K562 (cell line): ENCODE data around the gene DCAF6. TPM values are rescaled to one million over a fixed set of nuclear protein-coding genes. Genes with fewer than 3 reads are reported as not detected.

ENCODE experiments used
- ATAC-seq: fragments of 200-7000 bp; cut with Tn5 transposase; 3 replicates; pipeline ENCODE4 v1.9.1; 2020; ENCODE audit warnings: moderate library complexity
- BruUV-seq: library from RNA; stranded (reverse); fragments of 400-500 nt; replicated peaks from 2 replicates; lab custom pipeline; 2021; lab: Mats Ljungman, UMichigan
- CTCF ChIA-PET: fragments of 300-600 bp; formaldehyde crosslinking; extraction: SDS; loops from one replicate; lab custom pipeline; 2021; ENCODE audit warnings: low intra/inter-chr PET ratio; lab: Yijun Ruan, JAX
- POLR2A ChIA-PET: fragments of 300-600, 350-650 bp; sonication (Branson Sonifier 250); formaldehyde crosslinking; extraction: SDS; loops from one replicate; lab custom pipeline; 2021; ENCODE audit warnings: antibody characterized with exemption, inconsistent platforms; lab: Yijun Ruan, JAX
- DNase-seq, 4 experiments: peaks; one replicate each; pipeline versions ENCODE4 v3.0.0 to v3.0.0-alpha.2; 2011 to 2018; ENCODE audit warnings: low spot score in 3 of 4, mixed read lengths in 3 of 4; ENCODE audit errors: extremely low read depth in 1 of 4
- FAIRE-seq: peaks from 2 replicates; lab custom pipeline; 2011; peaks lifted over from hg19 to GRCh38; lab: Jason Lieb, UNC
- H2AFZ ChIP-seq: 2 replicates; pipeline ENCODE4 v1.6.0; 2011; ENCODE audit warnings: low read depth, low read length, control low read depth, inconsistent platforms
- H3K27ac ChIP-seq: fragments of 200-600 bp; 3 replicates; pipeline ENCODE4 v1.8.0; 2011; ENCODE audit warnings: low read depth, mild to moderate bottlenecking, control low read depth, inconsistent platforms, low read length, moderate library complexity, mixed read lengths; ENCODE audit errors: extremely low read depth
- H3K27me3 ChIP-seq, 2 experiments: fragments of 300-600 bp in 1 of 2; 2 replicates in 1 of 2; 3 replicates in 1 of 2; pipeline versions ENCODE4 v1.6.0 to v1.8.0; 2011; ENCODE audit warnings: inconsistent platforms in 2 of 2, low read length in 2 of 2, mild to moderate bottlenecking in 1 of 2, mixed read lengths in 1 of 2, moderate library complexity in 1 of 2; ENCODE audit not compliant: control insufficient read depth in 2 of 2, insufficient read depth in 2 of 2
- H3K36me3 ChIP-seq: fragments of 300-600 bp; 3 replicates; pipeline ENCODE4 v1.8.0; 2011; ENCODE audit warnings: mild to moderate bottlenecking, low read length, inconsistent platforms; ENCODE audit not compliant: control insufficient read depth, insufficient read depth
- H3K4me1 ChIP-seq, 2 experiments: fragments of 200-600 bp in 1 of 2; replicated peaks in 1 of 2; 2 replicates in 1 of 2; 3 replicates in 1 of 2; pipeline versions ENCODE4 v1.5.1 to v1.8.0; 2011; ENCODE audit warnings: inconsistent platforms in 2 of 2, low read length in 2 of 2, mild to moderate bottlenecking in 1 of 2, mixed read lengths in 1 of 2, moderate library complexity in 1 of 2; ENCODE audit not compliant: control insufficient read depth in 2 of 2, insufficient read depth in 2 of 2
- H3K4me2 ChIP-seq: 2 replicates; pipeline ENCODE4 v1.6.1; 2011; ENCODE audit warnings: low read length, control low read depth, inconsistent platforms, mixed read lengths; ENCODE audit not compliant: insufficient read depth
- H3K4me3 ChIP-seq: fragments of 200-600 bp; sonication (generic), shearing (Covaris generic); 2 replicates; pipeline ENCODE4 v1.5.1; 2016; ENCODE audit warnings: control low read depth, inconsistent platforms
- H3K79me2 ChIP-seq: fragments of 200-600 bp; 3 replicates; pipeline ENCODE4 v1.8.0; 2011; ENCODE audit warnings: low read length, inconsistent platforms; ENCODE audit not compliant: control insufficient read depth, insufficient read depth
- H3K9ac ChIP-seq, 2 experiments: 2 replicates each; pipeline versions ENCODE4 v1.6.0 to v1.6.1; 2011; ENCODE audit warnings: low read depth in 2 of 2, low read length in 2 of 2, control low read depth in 1 of 2, inconsistent platforms in 1 of 2, mild to moderate bottlenecking in 1 of 2, mixed read lengths in 1 of 2; ENCODE audit not compliant: insufficient read depth in 1 of 2
- H3K9me1 ChIP-seq: one replicate; pipeline ENCODE4 v1.6.0; 2011; ENCODE audit warnings: inconsistent platforms, mild to moderate bottlenecking, low read length, moderate library complexity; ENCODE audit not compliant: control insufficient read depth, insufficient read depth
- H3K9me3 ChIP-seq: replicated peaks from 2 replicates; pipeline ENCODE4 v1.5.1; 2011; ENCODE audit warnings: low read depth, low read length, inconsistent platforms; ENCODE audit not compliant: control insufficient read depth, insufficient read depth
- H4K20me1 ChIP-seq: replicated peaks from 2 replicates; pipeline ENCODE4 v1.6.1; 2011; ENCODE audit warnings: low read length, inconsistent platforms, mixed read lengths; ENCODE audit not compliant: control insufficient read depth, insufficient read depth
- ARHGAP35 ChIP-seq: fragments of 450-650 bp; IDR thresholded peaks from 2 replicates; pipeline ENCODE4 v1.6.1; 2018; ENCODE audit not compliant: partially characterized antibody
- ARID1B ChIP-seq: fragments of 450-650 bp; IDR thresholded peaks from 2 replicates; pipeline ENCODE4 v1.6.1; 2016; ENCODE audit warnings: antibody characterized with exemption, mild to moderate bottlenecking, inconsistent platforms
- CHD2 ChIP-seq: IDR thresholded peaks from 2 replicates; pipeline ENCODE4 v1.6.1; 2011; ENCODE audit warnings: low read depth, low read length
- CSDE1 ChIP-seq, 2 experiments: fragments of 450-650 bp; IDR thresholded peaks; 2 replicates each; pipeline ENCODE4 v1.6.1; 2016; ENCODE audit warnings: mild to moderate bottlenecking in 1 of 2
- DACH1 ChIP-seq: fragments of 450-650 bp; IDR thresholded peaks from 2 replicates; pipeline ENCODE4 v1.6.1; 2018; ENCODE audit not compliant: partially characterized antibody
- FOXP4 ChIP-seq: sonication (generic); formaldehyde crosslinking; IDR thresholded peaks from 2 replicates; pipeline ENCODE4 v1.8.0; 2022; ENCODE audit warnings: mild to moderate bottlenecking, missing genetic modification reagents, borderline replicate concordance
- GATAD2B ChIP-seq: fragments of 450-650 bp; IDR thresholded peaks from 2 replicates; pipeline ENCODE4 v1.6.1; 2017; ENCODE audit warnings: mild to moderate bottlenecking, borderline replicate concordance
- PHB ChIP-seq: fragments of 250-450 bp; sonication (Bioruptor Pico); IDR thresholded peaks from 2 replicates; pipeline ENCODE4 v1.5.0; 2021
- SAFB ChIP-seq: fragments of 200-400 bp; formaldehyde crosslinking; IDR thresholded peaks from 2 replicates; pipeline ENCODE4 v1.6.1; 2017; ENCODE audit warnings: low read depth, low read length, borderline replicate concordance
- TAF1 ChIP-seq: IDR thresholded peaks from 2 replicates; pipeline ENCODE4 v1.6.1; 2011; ENCODE audit warnings: mild to moderate bottlenecking, low read length, moderate library complexity; ENCODE audit not compliant: insufficient read depth, control insufficient read depth, severe bottlenecking; ENCODE audit errors: extremely low read depth
- ZBTB33 ChIP-seq: sonication (generic); formaldehyde crosslinking; IDR thresholded peaks from 2 replicates; pipeline ENCODE4 v1.8.1; 2023; ENCODE audit warnings: mild to moderate bottlenecking, missing genetic modification reagents
- ZNF134 ChIP-seq: fragments of 250-450 bp; sonication (Bioruptor Pico); conservative IDR thresholded peaks from 2 replicates; pipeline ENCODE4 v1.4.0; 2020
- ZNF232 ChIP-seq: sonication (generic); formaldehyde crosslinking; IDR thresholded peaks from 2 replicates; pipeline ENCODE4 v1.8.0; 2022; ENCODE audit warnings: mild to moderate bottlenecking, missing genetic modification reagents
- ZNF561 ChIP-seq: fragments of 450-650 bp; formaldehyde crosslinking; conservative IDR thresholded peaks from 2 replicates; pipeline ENCODE4 v1.4.0; 2020; ENCODE audit warnings: mild to moderate bottlenecking, moderate library complexity
- WGBS: fragments of 100-300 bp; shearing (Covaris generic); methylation state at CpG from one replicate; pipeline ENCODE4 v1.1.6; 2016; ENCODE audit warnings: low coverage, mixed read lengths; ENCODE audit not compliant: insufficient coverage; ENCODE audit errors: missing lambda C conversion rate; 5-methylcytosine and 5-hydroxymethylcytosine counted together
- in situ Hi-C: fragments of 300-500 bp; cut with MboI; formaldehyde crosslinking; loops from 4 replicates; pipeline ENCODE4 v1.15.0; 2018; ENCODE audit warnings: inconsistent platforms, mixed read lengths
- intact Hi-C: fragments of 100-400 bp; cut with micrococcal nuclease; formaldehyde crosslinking; loops from 2 replicates; pipeline ENCODE4 v1.14.2; 2022
- polyA plus RNA-seq, 8 experiments: library from polyadenylated mRNA; depleted of rRNA in 4 of 8; stranded (reverse) in 5 of 8; unstranded in 3 of 8; fragments of >200 nt; fragmentation: Nextera tagmentation in 2 of 8; fragmentation: Illumina TruSeq in 1 of 8; extraction: Ambion mirVana in 2 of 8; extraction: Trizol in 1 of 8; gene quantifications; 2 replicates each; pipeline versions ENCODE4 v1.2.1 to v1.2.3, GENCODE V29; 2011 to 2014; ENCODE audit warnings: inconsistent platforms in 1 of 8, missing spikeins in 1 of 8
- total RNA-seq, 7 experiments: library from RNA; depleted of rRNA in 6 of 7; stranded (reverse); fragments of >200 nt in 6 of 7; fragmentation: Illumina TruSeq in 2 of 7; extraction: Trizol in 2 of 7; gene quantifications; 2 replicates each; pipeline versions ENCODE4 v1.2.1 to v1.2.3, GENCODE V29; 2011 to 2021; ENCODE audit warnings: low replicate concordance in 1 of 7

The DCAF6 gene
- total and polyA plus RNA-seq, 9 of the 15 experiments (the other 6 are each of a cell fraction or from before 2014, with no cell fraction given), result 19.1 to 102 (median 46.3) TPM

- Histone ChIP-seq H3K4me1 (no peaks in the 10 kb centered on the region), H3K4me2 (no peak overlapping the region), H3K79me2 (peaks cover 6% of the 10 kb centered on the region; the same call in 2 of the 3 replicates), H3K27ac (no peak overlapping the region), H3K9me1 (no peaks in the 10 kb centered on the region), H2AFZ (no peak overlapping the region), H4K20me1 (no peaks in the 10 kb centered on the region), H3K4me3 (no peak overlapping the region), H3K9me3 (no peaks in the 10 kb centered on the region), H3K9ac (no peak overlapping the region), H3K36me3 (peaks cover 60% of the 10 kb centered on the region), H3K27me3 (no peaks in the 10 kb centered on the region)
- ATAC-seq, result no peak
- no peak for DNase-seq
- intact Hi-C loops, result no loop called here
- POLR2A ChIA-PET, result interaction anchor here (0.5 to 2.1 kb wide), 2 partner anchors 8 to 387 kb away, joined by 3 to 6 read pairs; no protein-coding TSS in a partner anchor
- TF ChIP-seq ZNF561 (CRISPR knock-in tag) (no peak), ZNF134 (CRISPR knock-in tag) (no peak), ARHGAP35 (no peak)
- 92% methylated on average over 2 of the region's 2 CpGs for WGBS
- BruUV-seq, result no TSS peak
- CTCF ChIA-PET, result no interaction called here
- FAIRE-seq, result no peak
- in situ Hi-C loops, result no loop called here
Measured at GRCh38 chr1:167991546-167991945, 55.1 kb downstream of the DCAF6 start.

- in situ Hi-C loops, result no loop called here
- no peaks in the 10 kb centered on the region for H3K79me2 ChIP-seq
- no peak overlapping the region for H3K4me2 ChIP-seq
- BruUV-seq, result no TSS peak
- H3K9me3 ChIP-seq, result no peaks in the 10 kb centered on the region
- H3K9me1 ChIP-seq, result no peaks in the 10 kb centered on the region
- H3K27me3 ChIP-seq, result no peaks in the 10 kb centered on the region
- H4K20me1 ChIP-seq, result no peaks in the 10 kb centered on the region
- 98% methylated on average over 2 of the region's 2 CpGs for WGBS
- no peak overlapping the region for H3K4me3 ChIP-seq
- peaks cover 67% of the 10 kb centered on the region for H3K36me3 ChIP-seq
- no peak for FAIRE-seq
- CTCF ChIA-PET, result no interaction called here
- no peak overlapping the region for H3K9ac ChIP-seq
- DNase-seq, result no peak
- no peaks in the 10 kb centered on the region for H3K4me1 ChIP-seq
- H2AFZ ChIP-seq, result no peak overlapping the region
- intact Hi-C loops, result no loop called here
- no peak for ATAC-seq
- POLR2A ChIA-PET, result no interaction called here
- no peak overlapping the region for H3K27ac ChIP-seq
- TF ChIP-seq ZNF232 (peak; percentile 62; the same call in 1 of the 2 replicates), ARID1B (no peak), CSDE1 (IDR thresholded peaks at IDR 0.05) (no peak), SAFB (peak; percentile 77), DACH1 (peak; percentile 99), FOXP4 (0 out of 2 replicates have a peak, but pooled peaks have one; percentile 56), CHD2 (no peak), TAF1 (no peak), ZBTB33 (0 out of 2 replicates have a peak, but pooled peaks have one; percentile 20), GATAD2B (peak; percentile 47; the same call in 1 of the 2 replicates), PHB (CRISPR knock-in tag) (no peak)
Measured at GRCh38 chr1:167993720-167994119, 57.2 kb downstream of the DCAF6 start.
